ENCODE results near the gene ENPP4.

GRCh38 chr6:46115634-46116033 is 14.2 kb upstream of the ENPP4 start:
- TF ChIP-seq CTCF (conservative IDR thresholded peaks at IDR 0.05; ENCODE audit: low read length) = no peak
- no peak for TF ChIP-seq EZH2phosphoT487 (IDR thresholded peaks at IDR 0.05; ENCODE audit: borderline replicate concordance, low read depth, low read length)
